Lower leg skin (tissue), 3 donors: ENCODE data around the gene UFSP2.

Source experiments
- POLR2A ChIP-seq, 2 donors: fragments of 450-650 bp; IDR thresholded peaks; one replicate each; pipeline ENCODE4 v1.6.1; 2016 to 2017; ENCODE audit warnings: antibody characterized with exemption in 2 of 2, mild to moderate bottlenecking in 1 of 2, moderate library complexity in 1 of 2
- TF ChIP-seq, protein P1 (sequence below), 3 donors: fragments of 450-650 bp; IDR thresholded peaks; one replicate each; pipeline ENCODE4 v1.5.1; 2016; ENCODE audit warnings: antibody characterized with exemption in 3 of 3, mild to moderate bottlenecking in 3 of 3, moderate library complexity in 2 of 3

GRCh38 chr4:185381288-185382196, 44.2 kb downstream of the UFSP2 start:
- TF ChIP-seq, protein P1, sequence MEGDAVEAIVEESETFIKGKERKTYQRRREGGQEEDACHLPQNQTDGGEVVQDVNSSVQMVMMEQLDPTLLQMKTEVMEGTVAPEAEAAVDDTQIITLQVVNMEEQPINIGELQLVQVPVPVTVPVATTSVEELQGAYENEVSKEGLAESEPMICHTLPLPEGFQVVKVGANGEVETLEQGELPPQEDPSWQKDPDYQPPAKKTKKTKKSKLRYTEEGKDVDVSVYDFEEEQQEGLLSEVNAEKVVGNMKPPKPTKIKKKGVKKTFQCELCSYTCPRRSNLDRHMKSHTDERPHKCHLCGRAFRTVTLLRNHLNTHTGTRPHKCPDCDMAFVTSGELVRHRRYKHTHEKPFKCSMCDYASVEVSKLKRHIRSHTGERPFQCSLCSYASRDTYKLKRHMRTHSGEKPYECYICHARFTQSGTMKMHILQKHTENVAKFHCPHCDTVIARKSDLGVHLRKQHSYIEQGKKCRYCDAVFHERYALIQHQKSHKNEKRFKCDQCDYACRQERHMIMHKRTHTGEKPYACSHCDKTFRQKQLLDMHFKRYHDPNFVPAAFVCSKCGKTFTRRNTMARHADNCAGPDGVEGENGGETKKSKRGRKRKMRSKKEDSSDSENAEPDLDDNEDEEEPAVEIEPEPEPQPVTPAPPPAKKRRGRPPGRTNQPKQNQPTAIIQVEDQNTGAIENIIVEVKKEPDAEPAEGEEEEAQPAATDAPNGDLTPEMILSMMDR (IDR thresholded peaks at IDR 0.05) = no peak
- no peak for TF ChIP-seq POLR2A (IDR thresholded peaks at IDR 0.05)
